NT2/D1 (cell line): ENCODE measurements around the gene DENND6A.

Source experiments
- YY1 ChIP-seq: IDR thresholded peaks from 2 replicates; pipeline ENCODE4 v1.6.1; 2011; ENCODE audit not compliant: insufficient read length, insufficient read depth
- ZNF274 ChIP-seq: IDR thresholded peaks from 2 replicates; pipeline ENCODE4 v1.6.1; 2011; ENCODE audit warnings: mild to moderate bottlenecking, low read depth, low read length

DNA sequence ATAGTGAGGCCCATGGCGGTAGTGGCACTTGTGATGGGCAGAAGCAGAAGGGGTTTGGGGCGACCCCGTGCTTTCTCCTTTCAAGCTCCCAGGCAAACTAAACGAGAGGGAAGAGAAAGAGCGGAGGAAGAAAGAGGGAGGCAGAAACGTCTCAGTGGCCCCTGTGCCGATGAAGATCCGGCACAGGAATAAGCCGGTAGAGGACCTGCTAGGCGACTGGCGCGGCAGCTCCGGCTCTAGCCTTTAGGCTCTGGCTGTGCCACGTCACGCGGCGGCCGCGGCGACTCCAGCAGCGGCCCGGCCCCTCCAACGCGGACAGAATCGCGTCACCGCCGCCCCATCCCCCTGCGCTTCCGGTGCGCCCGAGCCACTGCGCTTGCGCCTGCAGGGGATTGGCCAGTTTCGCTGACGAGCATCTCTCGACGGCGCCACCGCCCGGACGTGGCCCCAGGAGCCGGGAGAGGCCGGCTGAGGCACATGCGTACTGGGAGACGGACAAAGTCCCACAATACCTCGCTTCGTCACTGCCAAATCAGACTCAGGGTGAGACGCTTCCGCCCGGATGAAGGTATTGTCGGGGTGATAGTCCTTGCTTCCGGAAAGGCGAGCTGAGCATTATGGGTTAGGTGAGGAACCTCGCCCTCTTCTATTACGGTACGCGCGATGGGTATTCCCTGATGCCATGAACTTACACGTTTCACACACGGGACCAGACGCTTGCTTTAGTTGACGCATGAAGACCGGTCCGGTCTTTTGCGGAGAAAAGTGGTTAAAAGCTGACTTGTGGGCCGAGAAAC, 95.6 kb downstream of the DENND6A start, which contains the start of gene ARF4:
- TF ChIP-seq ZNF274, result no peak
- no peak for TF ChIP-seq YY1
